ENCODE data around the gene MAST4. TPM values are rescaled to one million over a fixed set of nuclear protein-coding genes. Genes with fewer than 3 reads are reported as not detected.
A peak's percentile ranks its signal among the peaks of the same experiment; 100 is the strongest.

The MAST4 gene
- total RNA-seq, 4 donors from 2014 or later: 16.2 to 32.8 (median 25.0) TPM

- peak; percentile 73 for ATAC-seq
- Histone ChIP-seq H3K36me3 (no peaks in the 10 kb centered on the region), H3K4me3 (no peak overlapping the region), H3K4me1 (no peaks in the 10 kb centered on the region), H3K27me3 (no peaks in the 10 kb centered on the region), H3K9me3 (no peaks in the 10 kb centered on the region), H3K27ac (no peak overlapping the region)
- WGBS, 2 donors (ENCODE audit: low coverage in 1 of 2): 50 to 78% methylated on average over 2 of the region's 3 CpGs
- TF ChIP-seq POLR2AphosphoS5 (IDR thresholded peaks at IDR 0.05) (no peak), POLR2A (IDR thresholded peaks at IDR 0.05) (no peak), CTCF (IDR thresholded peaks at IDR 0.05) (no peak), EP300 (IDR thresholded peaks at IDR 0.05) (no peak)
Measured at GRCh38 chr5:66647146-66647856, 51.1 kb downstream of the MAST4 start.

GRCh38 chr5:66652818-66653217, 56.6 kb downstream of the MAST4 start:
- H3K36me3 ChIP-seq: no peaks in the 10 kb centered on the region
- 94 to 100% methylated on average over 3 of the region's 3 CpGs for WGBS, 2 donors (ENCODE audit: low coverage in 1 of 2)
- H3K27ac ChIP-seq: no peak overlapping the region
- no peak for ATAC-seq
- no peak overlapping the region for H3K4me3 ChIP-seq
- no peaks in the 10 kb centered on the region for H3K9me3 ChIP-seq
- no peak for TF ChIP-seq EP300 (IDR thresholded peaks at IDR 0.05)
- no peaks in the 10 kb centered on the region for H3K27me3 ChIP-seq
- H3K4me1 ChIP-seq: no peaks in the 10 kb centered on the region

GRCh38 chr5:66653325-66653724, 57.1 kb downstream of the MAST4 start:
- no peak for ATAC-seq
- H3K27me3 ChIP-seq: no peaks in the 10 kb centered on the region
- WGBS, 2 donors (ENCODE audit: low coverage in 1 of 2): 80% methylated on average over 1 of the region's 1 CpG; no CpG with 5 or more reads in 1 of the 2 donors
- TF ChIP-seq EP300 (IDR thresholded peaks at IDR 0.05): no peak
- no peak for TF ChIP-seq POLR2A (IDR thresholded peaks at IDR 0.05)
- no peak for TF ChIP-seq CTCF (IDR thresholded peaks at IDR 0.05)
- no peak for TF ChIP-seq POLR2AphosphoS5 (IDR thresholded peaks at IDR 0.05)
- no peak overlapping the region for H3K4me3 ChIP-seq
- no peaks in the 10 kb centered on the region for H3K4me1 ChIP-seq
- no peaks in the 10 kb centered on the region for H3K36me3 ChIP-seq
- no peak overlapping the region for H3K27ac ChIP-seq
- H3K9me3 ChIP-seq: no peaks in the 10 kb centered on the region

- Histone ChIP-seq H3K9me3 (no peaks in the 10 kb centered on the region), H3K27ac (no peak overlapping the region), H3K4me3 (no peak overlapping the region), H3K4me1 (no peaks in the 10 kb centered on the region), H3K27me3 (no peaks in the 10 kb centered on the region), H3K36me3 (no peaks in the 10 kb centered on the region)
- ATAC-seq: peak; percentile 46
- no peak for TF ChIP-seq EP300 (IDR thresholded peaks at IDR 0.05)
- TF ChIP-seq POLR2AphosphoS5 (IDR thresholded peaks at IDR 0.05): no peak
- no peak for TF ChIP-seq CTCF (IDR thresholded peaks at IDR 0.05)
- TF ChIP-seq POLR2A (IDR thresholded peaks at IDR 0.05): no peak
- 30 to 55% methylated on average over 2 of the region's 2 CpGs for WGBS, 2 donors (ENCODE audit: low coverage in 1 of 2)
Measured at GRCh38 chr5:66655395-66656324, 59.5 kb downstream of the MAST4 start.

- TF ChIP-seq POLR2A (IDR thresholded peaks at IDR 0.05): no peak
- TF ChIP-seq EP300 (IDR thresholded peaks at IDR 0.05): no peak
- no peak for TF ChIP-seq CTCF (IDR thresholded peaks at IDR 0.05)
- no peak for TF ChIP-seq POLR2AphosphoS5 (IDR thresholded peaks at IDR 0.05)
- ATAC-seq: no peak
- H3K4me1 ChIP-seq: peaks cover 0 to 8% (median 0%) of the 10 kb centered on the region in 3 donors
- H3K27ac ChIP-seq: no peak overlapping the region
- no peaks in the 10 kb centered on the region for H3K27me3 ChIP-seq
- no peaks in the 10 kb centered on the region for H3K9me3 ChIP-seq
- no peak overlapping the region for H3K4me3 ChIP-seq
- no peaks in the 10 kb centered on the region for H3K36me3 ChIP-seq
- 20 to 62% methylated on average over 1 to 2 of the region's 2 CpGs for WGBS, 2 donors (ENCODE audit: low coverage in 1 of 2)
Measured at GRCh38 chr5:66658516-66658915, 62.3 kb downstream of the MAST4 start.

All from gastroesophageal sphincter (tissue), 4 donors.